Colon (tissue), 2 donors: Measurements from ENCODE around the gene APOBEC4.

Experiments
- FAIRE-seq: peaks from 2 replicates; lab custom pipeline; 2012; peaks lifted over from hg19 to GRCh38; lab: Jason Lieb, UNC
- donor health status: control.
- donor health status: control.

The APOBEC4 gene

DNA sequence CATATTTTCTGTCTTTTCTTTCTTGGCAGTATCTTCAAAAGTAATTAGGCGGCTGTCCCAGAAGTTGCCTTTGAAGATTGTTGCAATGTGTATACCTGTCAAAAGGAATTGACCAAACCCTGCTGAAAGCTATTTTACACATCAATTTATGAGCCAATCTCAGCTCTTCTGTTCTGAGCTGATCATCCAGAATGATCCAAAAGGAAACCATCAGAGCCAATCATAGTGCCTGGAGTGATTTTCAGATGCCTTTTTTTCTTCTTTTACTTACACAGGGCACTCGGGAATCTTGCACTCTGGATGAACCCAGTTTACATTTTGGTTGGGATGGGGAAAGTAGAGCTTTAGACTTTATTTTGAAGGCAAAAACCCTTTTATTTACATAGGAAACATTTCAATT lies 21.8 kb upstream of the APOBEC4 start:
- no peak for FAIRE-seq

DNA sequence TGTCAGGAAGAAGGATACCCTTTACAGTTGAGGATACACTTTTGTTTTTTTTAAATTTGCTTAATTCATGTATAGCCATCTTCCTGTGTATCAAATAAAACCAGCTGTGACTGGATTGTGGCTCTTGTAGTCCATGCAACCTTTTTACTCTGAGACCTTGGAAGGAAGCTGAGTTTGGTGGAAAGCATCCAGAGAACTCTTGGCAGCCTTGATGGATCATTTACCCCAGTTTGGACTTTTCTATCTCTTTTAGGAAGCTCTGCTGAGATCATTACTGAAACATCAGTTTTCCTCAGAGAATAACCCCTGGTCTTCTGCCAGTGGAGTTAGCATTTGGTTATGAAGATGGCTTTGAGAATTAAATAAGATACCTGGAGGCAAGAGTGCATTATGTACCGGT lies 21.2 kb upstream of the APOBEC4 start:
- FAIRE-seq, result no peak

DNA sequence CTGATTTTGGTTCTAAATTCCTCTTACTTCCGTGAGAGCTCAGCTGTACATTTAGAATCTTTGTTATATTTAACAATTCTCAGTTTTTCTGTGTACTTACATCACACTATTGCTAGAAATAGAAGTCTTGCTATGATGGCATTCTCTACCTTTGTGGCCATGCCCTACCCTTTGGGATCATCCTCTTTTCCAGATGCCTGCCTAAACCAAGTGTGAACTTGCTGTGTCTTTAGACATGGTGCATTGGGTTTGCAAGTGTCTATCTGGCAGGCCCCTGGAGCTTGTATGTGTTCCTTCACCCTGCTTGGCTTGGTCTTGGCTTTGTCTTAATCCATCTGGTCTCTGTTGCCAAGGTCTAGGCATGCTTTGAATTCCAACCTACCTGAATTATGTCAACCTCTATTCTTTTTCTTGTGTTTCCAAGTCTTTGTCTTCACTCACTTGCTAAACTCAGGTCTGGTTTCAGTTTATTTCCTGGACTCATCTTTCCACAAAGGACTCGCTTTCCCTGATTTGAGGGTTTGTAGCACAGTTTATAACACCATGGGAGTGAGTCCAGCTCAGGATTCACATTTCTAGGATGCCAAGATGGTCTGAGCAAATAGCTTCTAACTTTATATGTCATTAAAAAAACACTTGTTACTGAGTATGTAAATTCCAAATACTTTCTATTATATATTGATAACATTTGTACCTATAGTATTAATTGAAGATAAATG lies 20.6 kb upstream of the APOBEC4 start:
- no peak for FAIRE-seq

DNA sequence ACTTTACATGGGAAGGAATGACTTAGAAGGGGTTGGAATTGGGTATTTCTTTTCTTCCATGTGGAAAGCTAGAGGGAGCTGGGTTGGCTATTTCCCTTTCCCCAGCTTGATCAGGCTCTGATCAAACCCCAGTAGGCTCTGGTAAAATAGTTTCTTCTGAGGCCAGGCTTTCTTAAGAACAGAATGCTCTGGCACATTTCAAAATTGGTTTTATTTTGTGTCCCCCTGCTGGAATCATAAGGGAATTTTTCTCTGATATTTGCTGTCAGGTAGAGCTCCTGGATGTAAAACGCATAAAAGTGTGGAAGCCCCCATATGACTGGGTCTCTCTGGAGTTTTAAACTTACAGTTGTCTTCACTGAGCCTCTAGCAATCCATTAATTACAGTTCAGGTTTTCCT lies 17.1 kb upstream of the APOBEC4 start:
- no peak for FAIRE-seq

DNA sequence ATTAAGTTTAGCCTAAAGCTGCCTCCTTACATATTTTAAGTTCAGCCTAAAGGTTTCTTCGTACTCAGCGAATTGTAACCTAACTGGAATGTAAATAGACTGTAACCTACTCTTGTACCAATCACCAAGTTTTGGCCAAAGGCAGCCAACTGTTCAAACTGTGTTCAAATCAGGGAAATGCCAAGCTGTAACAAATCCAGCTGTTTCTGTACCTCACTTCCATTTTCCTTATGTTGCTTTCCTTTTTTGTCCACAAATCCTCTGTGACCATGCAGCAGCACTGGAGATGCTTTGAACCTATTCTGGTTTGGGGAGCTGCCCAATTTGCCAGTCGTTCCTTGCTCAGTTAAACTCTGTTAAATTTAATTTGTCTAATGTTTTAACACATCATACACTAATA lies 3.2 kb upstream of the APOBEC4 start:
- no peak for FAIRE-seq

DNA sequence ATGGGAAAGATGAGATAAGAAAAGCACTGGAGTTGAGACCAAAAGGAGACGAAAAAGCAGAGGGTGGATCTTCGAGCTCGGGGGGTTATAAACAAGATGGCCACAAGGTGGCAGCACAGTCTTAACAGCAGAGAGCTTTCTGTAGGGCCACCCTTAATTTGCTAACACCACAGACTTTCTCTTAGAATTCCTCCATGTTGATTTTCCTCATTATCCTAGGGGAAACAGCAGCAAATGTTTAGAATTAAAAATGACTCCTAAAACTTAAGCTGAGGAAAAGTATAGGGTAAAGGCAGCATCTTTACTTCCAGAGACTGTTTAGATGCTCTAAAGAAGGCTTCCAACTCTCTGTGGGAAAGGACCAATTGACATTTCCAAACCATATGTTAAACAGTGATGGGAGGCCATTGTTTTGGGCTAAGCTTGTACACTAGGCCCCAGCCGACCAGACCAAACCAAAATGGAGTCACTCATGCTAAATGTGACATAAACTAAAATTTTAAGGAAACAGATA lies 2.5 kb upstream of the APOBEC4 start:
- FAIRE-seq, result no peak

DNA sequence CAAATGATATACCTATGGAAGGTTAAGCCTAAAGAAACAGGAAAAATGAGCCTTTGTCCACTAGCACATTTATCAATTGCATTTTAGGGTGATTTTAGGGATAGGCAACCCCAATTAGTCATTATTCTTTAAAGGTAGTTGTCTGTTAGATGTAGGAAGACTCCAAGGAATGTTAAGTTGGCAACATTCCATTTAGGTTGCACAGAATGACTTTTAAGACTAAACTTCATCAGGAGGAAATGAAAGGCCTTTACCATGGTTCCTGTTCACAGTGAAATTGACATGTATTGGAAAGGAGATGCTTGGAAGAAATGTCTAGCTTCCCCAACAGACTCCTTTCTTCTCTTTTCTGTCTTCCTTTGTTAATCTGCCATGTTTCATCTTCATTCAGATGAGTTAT lies 1.6 kb upstream of the APOBEC4 start:
- FAIRE-seq, result no peak

DNA sequence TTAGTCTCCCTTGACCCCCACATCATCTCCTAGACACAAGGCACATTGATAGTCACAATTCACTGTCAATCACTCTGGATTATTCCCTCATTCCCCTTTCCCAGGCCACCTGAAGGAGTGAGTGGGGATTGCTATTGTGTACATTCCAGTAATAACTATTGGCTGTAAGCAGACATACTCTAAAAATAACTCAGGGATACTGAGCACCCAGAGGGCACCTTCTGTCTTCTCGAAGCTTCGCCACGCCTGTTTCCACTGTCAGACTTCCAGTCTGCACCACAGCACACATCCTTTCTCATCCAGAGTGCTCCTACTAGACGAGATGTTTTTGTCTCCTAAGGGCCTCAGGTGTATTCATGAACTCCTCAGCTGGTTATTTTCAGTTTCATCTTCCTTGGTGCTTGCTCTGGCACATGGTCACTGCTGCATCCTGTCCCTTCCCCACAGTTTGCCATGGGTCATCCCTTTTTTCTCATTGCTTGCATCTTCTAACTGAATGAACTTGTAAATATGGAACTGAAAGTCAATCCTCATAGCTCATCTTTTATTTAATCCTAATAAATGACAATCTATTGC lies 848 bp upstream of the APOBEC4 start:
- no peak for FAIRE-seq

DNA sequence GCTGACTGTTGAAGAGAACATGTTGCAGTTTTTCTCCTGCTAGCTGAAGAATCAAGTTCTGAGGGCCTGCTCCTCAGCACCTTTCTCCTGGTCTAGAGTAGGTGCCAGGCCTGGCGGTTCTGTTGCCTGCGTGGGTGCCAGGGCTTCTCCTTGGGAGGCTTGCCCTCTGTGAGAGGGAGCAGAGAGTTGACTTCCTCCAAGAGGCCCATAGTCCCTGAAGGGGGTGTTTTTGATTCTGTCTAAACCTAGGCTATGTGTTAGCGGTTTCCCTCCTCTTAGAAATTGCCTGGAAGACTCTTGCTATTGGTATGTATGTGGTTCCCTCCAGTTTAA lies 312 bp upstream of the APOBEC4 start:
- no peak for FAIRE-seq

DNA sequence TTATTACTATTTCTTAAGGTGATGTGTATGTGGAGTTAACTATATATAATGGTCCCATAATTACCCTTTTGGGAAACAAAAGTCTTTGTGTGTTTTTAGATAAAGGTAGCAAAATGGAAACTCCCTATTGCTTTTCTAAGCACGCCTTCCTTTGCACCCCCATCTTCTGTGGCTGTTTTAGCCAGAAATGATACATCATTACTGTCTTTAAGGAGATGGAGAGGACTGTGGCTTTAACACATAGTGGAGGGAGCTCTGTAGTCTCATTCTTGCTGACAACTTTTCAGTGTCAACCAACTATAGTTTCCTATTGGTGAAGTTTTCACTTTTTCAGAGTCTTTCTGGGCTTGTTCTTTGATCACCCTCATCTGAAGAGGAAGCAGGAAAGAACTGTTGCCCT lies 1.0 kb downstream of the APOBEC4 start:
- FAIRE-seq, result no peak

DNA sequence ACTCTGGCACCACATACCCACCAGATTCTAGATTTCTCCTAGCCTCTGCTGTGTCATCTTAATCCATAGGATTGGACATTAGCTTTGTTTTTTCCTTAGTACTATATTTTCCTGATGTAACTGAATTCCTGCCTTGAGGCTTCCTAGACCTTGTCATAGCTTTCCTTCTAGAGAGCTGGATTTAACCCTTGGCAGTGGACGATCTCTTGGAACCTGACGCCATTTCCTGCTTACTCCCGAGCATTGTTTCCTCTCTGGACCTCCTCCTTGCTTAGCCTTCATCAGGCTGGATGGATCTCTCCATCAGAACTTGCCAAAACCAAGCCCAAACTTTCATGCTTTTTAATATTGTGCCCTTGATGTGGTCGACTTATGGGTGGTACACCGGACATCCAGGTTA lies 1.5 kb downstream of the APOBEC4 start:
- no peak for FAIRE-seq

DNA sequence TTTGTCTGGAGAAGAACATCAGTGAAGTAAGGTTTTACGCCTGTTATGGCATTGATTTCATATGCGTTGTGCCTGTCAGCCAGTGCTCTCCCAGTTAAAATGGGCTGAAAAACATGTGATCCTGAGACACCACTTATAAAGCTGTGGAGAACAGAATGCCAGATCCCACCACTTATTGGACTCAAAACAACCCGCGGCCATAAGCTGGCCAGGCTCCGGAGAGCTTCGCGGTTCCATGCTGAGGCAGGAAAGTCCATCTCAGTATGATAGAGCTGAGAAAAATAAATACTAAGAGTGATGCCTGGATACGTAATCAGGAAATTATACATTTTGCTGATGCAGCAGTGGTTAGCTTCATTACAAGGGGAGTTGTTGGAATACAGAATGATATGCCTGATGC lies 5.1 kb downstream of the APOBEC4 start:
- FAIRE-seq, result no peak

DNA sequence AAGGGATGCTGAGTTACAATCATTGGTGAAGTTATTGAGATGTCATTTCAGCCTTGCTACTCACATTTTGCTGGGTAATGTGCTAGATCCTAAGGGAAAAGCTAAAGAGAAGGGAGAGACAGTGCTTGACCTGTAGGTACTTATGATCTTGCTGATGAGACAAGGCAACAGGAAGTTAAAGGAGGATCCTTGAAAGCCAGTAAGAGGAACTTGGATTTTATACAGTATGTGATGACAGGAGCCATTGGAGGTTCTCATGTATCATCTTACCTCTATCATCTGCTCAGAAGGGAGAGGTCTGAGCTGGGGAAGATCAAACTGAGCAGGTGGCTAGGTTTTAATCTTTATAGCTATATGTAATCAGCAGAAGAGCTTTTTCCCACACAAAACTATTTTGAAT lies 6.3 kb downstream of the APOBEC4 start:
- FAIRE-seq, result no peak

DNA sequence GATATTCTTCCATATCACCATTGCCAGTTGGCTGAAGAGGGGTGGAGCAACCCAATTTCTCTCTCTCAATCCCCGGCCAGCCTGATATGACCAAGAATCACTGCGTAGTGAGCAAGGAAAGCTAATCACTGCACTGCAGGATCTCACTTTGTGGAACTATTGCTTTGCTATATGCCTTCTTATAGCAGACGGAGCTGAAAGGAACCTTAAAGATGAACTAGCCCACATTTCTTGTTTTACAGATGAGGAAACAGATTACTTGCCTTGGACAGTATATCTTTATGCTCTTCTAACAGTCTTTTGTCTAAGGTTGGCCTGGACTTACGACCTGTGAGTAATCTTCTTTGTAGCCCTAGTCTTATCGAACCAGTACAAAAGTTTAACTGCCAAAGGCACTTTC lies 7.6 kb downstream of the APOBEC4 start:
- FAIRE-seq, result no peak

DNA sequence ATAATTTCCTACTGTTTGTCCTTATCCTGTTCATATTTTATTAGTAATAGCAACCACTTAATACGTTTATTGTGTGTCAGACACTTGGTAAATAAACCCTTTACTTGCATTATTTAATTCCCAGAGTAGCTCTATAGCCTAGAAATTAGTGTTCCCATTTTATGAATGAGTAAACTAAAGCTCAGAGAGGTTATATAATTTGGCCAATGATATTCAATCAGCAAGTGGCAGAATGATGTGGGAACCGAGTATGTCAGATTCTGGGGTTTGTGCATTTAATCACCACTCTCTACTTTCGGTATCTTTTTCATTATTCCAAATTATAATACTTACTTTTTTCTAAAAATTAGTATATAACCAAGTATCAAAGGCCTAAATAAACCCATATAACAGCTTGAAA lies 10.9 kb downstream of the APOBEC4 start:
- no peak for FAIRE-seq

DNA sequence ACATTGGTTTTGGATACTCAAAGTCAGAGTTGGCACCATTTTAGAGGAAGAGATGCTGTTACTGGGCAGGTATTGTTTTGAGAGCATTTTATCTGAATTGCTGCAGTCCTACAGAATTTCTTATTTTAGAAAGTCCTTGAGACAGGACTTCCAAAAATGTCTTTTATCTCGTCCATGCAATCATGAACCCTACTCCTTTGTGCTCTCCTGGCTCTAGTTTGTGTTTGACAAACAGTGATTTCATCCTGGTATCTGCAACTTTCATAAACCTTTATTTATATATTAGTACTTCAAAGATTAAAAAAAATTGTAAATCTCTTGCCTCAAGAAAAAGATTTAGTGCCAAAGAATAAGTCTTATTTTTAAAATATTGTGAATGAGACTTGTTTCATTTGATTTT lies 12.9 kb downstream of the APOBEC4 start:
- FAIRE-seq, result no peak

DNA sequence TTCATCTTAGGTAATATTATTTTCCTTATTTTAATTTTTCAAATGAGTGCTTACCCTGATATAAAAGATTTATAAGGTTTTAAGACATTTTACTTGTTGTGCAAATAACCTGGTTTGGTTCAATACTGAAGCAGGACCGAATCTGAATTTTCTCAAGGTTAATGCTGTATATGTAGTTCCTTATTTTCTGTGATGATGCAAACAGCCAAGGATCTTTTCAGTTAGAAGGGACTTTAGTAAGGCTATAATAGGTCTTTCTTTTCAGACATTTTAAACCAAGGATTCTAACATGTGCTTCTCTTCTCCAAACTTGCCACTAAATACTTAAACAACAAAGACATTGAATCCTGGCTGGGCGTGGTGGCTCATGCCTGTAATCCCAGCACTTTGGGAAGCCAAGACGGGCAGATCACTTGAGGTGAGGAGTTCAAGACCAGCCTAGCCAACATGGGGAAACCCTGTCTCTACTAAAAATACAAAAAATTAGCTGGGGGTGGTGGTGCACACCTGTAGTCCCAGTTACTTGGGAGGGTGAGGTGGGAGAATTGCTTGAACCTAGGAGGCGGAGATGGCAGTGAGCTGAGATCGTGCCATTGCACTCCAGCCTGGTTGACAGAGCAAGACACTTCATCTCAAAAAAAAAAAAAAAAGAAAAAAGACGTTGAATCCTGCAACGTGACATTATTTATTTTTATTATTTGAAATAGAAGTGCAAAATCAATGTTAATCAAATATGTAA lies 14.3 kb downstream of the APOBEC4 start:
- FAIRE-seq, result no peak

DNA sequence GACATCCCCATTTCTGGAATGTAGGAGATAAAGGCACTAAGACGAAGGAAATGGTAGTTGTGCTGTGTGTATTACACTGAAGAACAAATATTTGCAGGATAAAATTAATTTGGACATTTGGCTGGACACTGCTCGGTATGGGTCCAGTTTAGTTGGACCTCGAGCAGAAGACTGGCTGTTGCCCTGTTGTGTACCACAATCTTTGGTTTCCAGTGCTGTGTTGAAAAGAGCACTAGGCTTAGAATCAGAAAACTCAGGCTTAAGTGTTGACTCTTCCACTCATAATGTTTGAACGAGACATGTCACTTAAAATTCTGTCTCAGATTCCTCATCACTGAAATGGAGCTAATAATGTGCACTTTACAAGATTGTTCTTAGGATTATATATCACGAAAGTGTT lies 16.3 kb downstream of the APOBEC4 start:
- no peak for FAIRE-seq

DNA sequence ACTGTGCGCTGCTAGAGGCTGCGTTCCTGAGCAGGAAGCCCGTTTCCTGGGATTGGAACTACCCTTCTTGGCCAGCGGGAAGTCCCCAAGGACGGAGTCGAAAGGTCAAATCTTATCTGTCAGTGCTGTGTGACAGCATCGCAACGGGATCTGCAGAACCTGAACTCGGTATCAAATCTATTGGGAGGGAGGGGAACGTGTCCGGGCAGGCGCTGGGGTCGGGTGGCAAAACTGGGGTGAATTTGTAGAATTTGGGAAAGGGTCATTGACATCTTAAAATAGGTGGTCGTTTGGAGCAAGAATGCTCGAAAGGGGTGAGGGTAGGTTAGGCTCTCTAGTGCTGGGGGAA lies 16.8 kb downstream of the APOBEC4 start:
- no peak for FAIRE-seq

DNA sequence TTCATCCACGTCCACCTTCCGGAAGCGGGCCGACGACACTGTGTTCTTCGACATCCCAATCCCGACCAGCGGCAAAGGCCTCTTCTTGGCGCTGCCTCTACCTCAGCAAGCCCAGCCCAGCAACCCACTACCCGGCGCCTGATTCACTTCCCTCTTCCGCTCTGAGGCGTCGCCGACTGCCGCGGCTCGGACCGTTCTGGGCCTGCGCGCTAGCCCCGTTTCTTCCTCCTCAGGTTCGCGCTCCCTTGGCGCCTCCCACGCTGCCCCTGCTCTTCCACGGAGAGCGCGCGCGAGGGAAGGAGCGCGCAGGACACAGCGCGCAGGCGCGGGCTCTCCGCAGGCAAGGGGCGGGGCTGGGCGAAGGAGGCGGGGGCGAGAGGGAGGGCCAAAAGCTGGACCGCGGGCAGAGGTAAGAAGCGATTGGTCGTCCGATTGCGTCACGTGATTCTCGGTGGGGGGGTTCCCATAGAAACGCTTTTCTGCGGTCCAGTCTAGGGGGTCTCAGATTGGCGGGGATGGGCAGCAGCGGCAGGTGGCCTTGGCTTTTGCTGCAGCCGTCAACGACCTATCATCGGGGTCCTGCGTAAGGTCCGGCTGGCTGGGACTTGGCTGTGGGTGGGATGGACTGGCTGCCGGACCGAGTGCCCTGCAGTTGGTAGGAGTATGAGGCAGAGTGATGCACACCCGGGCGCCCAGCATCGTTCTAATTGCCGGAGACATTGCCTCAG lies 17.3 kb downstream of the APOBEC4 start, which contains the start of gene ARPC5:
Gene ARPC5 (minus strand): TSS at position 178 of the 728 bp plus-strand sequence. CDS start 124 bp downstream, at position 54.
- no peak for FAIRE-seq

DNA sequence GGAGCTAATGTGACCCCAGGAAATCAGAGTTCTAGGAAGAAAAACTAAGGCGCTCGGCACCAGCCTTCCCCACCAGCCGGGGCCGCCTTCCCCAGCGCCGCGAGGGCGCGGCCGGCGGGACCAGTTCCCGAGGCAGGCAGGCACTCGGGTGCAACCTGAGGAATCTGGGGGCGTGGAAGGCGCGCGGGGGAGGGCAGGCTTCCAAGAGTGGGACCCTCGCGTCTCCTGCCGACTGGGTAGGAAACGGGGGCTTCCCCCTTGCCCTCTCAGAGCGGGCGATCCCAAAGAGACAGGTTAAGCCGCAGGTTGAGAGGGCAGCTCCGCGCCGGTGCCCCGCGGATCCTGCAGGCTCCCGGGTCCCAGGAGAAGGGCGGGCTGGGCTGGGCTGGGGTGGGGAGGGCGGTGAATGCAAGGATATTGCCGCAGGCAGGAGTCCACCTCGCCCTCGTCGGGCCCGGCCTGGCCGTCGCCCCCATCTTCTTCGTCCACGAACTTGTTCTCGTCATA lies 18.0 kb downstream of the APOBEC4 start:
- no peak for FAIRE-seq

DNA sequence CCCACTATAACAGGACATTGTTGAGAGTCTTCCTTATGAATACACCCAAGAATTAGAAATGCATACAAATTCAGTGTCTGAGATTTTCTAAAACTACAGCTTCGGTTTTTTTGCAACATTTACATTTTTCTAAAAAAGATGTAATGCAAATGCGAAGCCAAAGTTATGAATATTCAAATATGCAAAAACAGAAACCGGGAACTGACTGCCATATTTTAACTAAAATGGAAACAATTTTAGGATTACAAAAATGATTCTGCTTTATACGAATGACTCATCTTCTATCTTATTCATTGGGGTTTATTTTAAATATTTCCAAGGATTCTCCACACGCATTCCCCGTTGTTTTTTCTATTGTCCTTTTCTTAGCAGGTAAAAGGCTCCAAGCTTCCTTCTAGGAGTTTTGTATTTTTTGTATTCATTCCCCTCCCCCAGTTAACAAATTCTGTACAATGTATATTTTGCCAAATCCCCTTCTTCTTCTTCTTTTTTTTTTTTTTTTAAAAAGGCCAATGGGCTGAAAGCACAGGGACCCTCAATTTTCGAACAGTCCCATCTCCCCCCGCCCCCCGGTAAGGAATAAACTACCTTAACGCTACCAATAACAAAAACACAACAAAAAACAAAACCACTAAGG lies 18.6 kb downstream of the APOBEC4 start:
- FAIRE-seq, result no peak
